Right atrium auricular region (tissue), 2 donors: ENCODE results near the gene LYRM9. TPM values are rescaled to one million over a fixed set of nuclear protein-coding genes. Genes with fewer than 3 reads are reported as not detected.
"Not testable (repeated sequence)": the region's sequence is repeated elsewhere in the genome, so short reads cannot be mapped to it uniquely, and the experiment has no call there.

Source experiments
- DNase-seq: peaks from one replicate; pipeline ENCODE4 v3.0.0-alpha.2; 2019; ENCODE audit warnings: low spot score
- H3K27ac ChIP-seq, 2 donors: fragments of 200-600 bp; sonication (generic); 1 replicate in 1 of 2; 2 replicates in 1 of 2; pipeline ENCODE4 v1.5.1; 2016 to 2019
- H3K27me3 ChIP-seq, 2 donors: fragments of 200-600 bp; sonication (generic); one replicate each; pipeline versions ENCODE4 v1.5.1 to v1.6.0; 2017 to 2019
- H3K36me3 ChIP-seq: fragments of 200-600 bp; sonication (generic); one replicate; pipeline ENCODE4 v1.5.1; 2016
- H3K4me1 ChIP-seq, 2 donors: fragments of 200-600 bp; sonication (generic); one replicate each; pipeline versions ENCODE4 v1.5.1 to v1.6.0; 2017 to 2019
- H3K4me3 ChIP-seq, 2 donors: fragments of 200-600 bp; sonication (generic); 1 replicate in 1 of 2; 2 replicates in 1 of 2; pipeline ENCODE4 v1.5.1; 2017 to 2019; ENCODE audit warnings: mild to moderate bottlenecking in 1 of 2, moderate library complexity in 1 of 2
- H3K9me3 ChIP-seq, 2 donors: fragments of 200-600 bp; sonication (generic); one replicate each; pipeline ENCODE4 v1.5.1; 2019
- CTCF ChIP-seq, 2 donors: fragments of 200-600 bp; sonication (generic); IDR thresholded peaks; one replicate each; pipeline ENCODE4 v1.5.1; 2019; ENCODE audit warnings: antibody characterized with exemption in 2 of 2
- total RNA-seq, 2 donors: library from RNA; depleted of rRNA; stranded (reverse); fragments of >200 nt; gene quantifications; one replicate each; pipeline ENCODE4 v1.1.0, GENCODE V29; 2016

The LYRM9 gene
- total RNA-seq, 2 donors from 2014 or later = 13.8 to 19.5 TPM

- no peak for DNase-seq
- Histone ChIP-seq H3K4me3 (no peak overlapping the region), H3K9me3 (no peaks in the 10 kb centered on the region), H3K27me3 (no peaks in the 10 kb centered on the region), H3K27ac (no peak overlapping the region), H3K4me1 (no peaks in the 10 kb centered on the region), H3K36me3 (no peaks in the 10 kb centered on the region)
- no peak for TF ChIP-seq CTCF (IDR thresholded peaks at IDR 0.05)
These were observed 56.5 kb downstream of the LYRM9 start for GRCh38 chr17:27836651-27837050.

- no peak overlapping the region for H3K4me3 ChIP-seq
- no peaks in the 10 kb centered on the region for H3K4me1 ChIP-seq
- no peak for TF ChIP-seq CTCF (IDR thresholded peaks at IDR 0.05)
- no peaks in the 10 kb centered on the region for H3K27me3 ChIP-seq
- H3K36me3 ChIP-seq = no peaks in the 10 kb centered on the region
- DNase-seq = no peak
- no peaks in the 10 kb centered on the region for H3K9me3 ChIP-seq
- H3K27ac ChIP-seq = no peak overlapping the region
These were observed 58.6 kb downstream of the LYRM9 start for GRCh38 chr17:27834571-27834970.

GRCh38 chr17:27832831-27833230, 60.3 kb downstream of the LYRM9 start:
- H3K9me3 ChIP-seq = no peaks in the 10 kb centered on the region
- H3K27me3 ChIP-seq = no peaks in the 10 kb centered on the region
- no peak for DNase-seq
- no peak overlapping the region for H3K4me3 ChIP-seq
- no peaks in the 10 kb centered on the region for H3K4me1 ChIP-seq
- no peak for TF ChIP-seq CTCF (IDR thresholded peaks at IDR 0.05)
- no peak overlapping the region for H3K27ac ChIP-seq
- H3K36me3 ChIP-seq = no peaks in the 10 kb centered on the region

GRCh38 chr17:27829888-27830287, 63.3 kb downstream of the LYRM9 start:
- not testable (repeated sequence) for DNase-seq, H3K4me1 ChIP-seq, H3K27ac ChIP-seq, H3K4me3 ChIP-seq, H3K9me3 ChIP-seq, H3K27me3 ChIP-seq, H3K36me3 ChIP-seq

GRCh38 chr17:27829143-27829711, 63.9 kb downstream of the LYRM9 start:
- not testable (repeated sequence) for H3K36me3 ChIP-seq, H3K27me3 ChIP-seq, H3K27ac ChIP-seq, H3K4me1 ChIP-seq, H3K4me3 ChIP-seq, DNase-seq, H3K9me3 ChIP-seq

Other genes with a start within 250 kb of the LYRM9 start
- under 1 TPM; 0.11 to 0.20 TPM for gene NOS2, start 92.8 kb downstream of the LYRM9 start, total RNA-seq
- gene NLK, start 149.3 kb upstream of the LYRM9 start, total RNA-seq = 10 to 100 TPM; 17.9 to 19.4 TPM